Superior temporal gyrus (tissue), 1 donor: ENCODE results near the gene TTLL9.

Experiments
- DNase-seq: peaks from one replicate; pipeline ENCODE4 v3.0.0-alpha.2; 2016; ENCODE audit errors: extremely low spot score

The TTLL9 gene

DNA sequence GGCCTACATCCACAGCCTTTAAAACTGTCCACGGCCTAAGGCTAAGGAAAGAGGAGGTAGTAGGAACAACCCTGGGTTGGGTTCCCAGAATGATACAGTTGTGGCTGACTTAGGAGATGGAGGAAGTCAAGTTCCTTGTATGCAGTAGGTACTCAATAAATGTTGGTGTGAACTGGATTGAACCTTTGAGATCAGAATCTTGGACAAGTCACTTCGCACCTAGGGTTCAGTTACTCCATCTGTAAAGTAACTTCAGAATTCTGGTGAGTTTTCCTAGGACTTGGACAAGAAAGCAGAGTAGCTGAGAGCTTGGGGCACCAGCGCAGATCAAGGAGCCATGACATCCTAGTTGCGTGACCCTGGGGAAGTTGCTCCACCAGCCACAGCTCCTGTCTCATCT lies 106.6 kb downstream of the TTLL9 start:
- no peak for DNase-seq

GRCh38 chr20:31979713-31980426 lies 109.4 kb downstream of the TTLL9 start:
- no peak for DNase-seq

- DNase-seq: no peak
Observed at GRCh38 chr20:31981784-31982183, 111.3 kb downstream of the TTLL9 start.

- DNase-seq: no peak
Observed at GRCh38 chr20:31984981-31985471, 114.6 kb downstream of the TTLL9 start.

DNA sequence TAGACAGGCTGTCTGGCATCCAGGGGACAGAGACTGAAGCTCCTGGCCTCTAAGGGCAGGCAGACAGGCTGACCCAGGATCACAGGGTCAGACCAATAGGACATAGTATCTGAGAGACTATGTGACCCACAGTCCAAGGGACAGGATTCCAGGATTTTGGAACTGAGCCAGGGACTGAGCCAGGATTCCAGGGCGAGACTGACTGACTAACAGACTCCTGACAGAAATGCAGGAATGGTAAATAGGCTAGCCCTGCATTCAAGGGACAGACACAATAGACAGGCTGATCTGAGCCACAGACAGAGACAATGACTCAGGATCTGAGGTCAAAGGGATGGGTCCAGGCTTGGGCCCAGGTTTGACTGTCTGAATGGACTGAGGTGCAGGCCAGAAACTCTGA lies 117.3 kb downstream of the TTLL9 start:
- DNase-seq: no peak

DNA sequence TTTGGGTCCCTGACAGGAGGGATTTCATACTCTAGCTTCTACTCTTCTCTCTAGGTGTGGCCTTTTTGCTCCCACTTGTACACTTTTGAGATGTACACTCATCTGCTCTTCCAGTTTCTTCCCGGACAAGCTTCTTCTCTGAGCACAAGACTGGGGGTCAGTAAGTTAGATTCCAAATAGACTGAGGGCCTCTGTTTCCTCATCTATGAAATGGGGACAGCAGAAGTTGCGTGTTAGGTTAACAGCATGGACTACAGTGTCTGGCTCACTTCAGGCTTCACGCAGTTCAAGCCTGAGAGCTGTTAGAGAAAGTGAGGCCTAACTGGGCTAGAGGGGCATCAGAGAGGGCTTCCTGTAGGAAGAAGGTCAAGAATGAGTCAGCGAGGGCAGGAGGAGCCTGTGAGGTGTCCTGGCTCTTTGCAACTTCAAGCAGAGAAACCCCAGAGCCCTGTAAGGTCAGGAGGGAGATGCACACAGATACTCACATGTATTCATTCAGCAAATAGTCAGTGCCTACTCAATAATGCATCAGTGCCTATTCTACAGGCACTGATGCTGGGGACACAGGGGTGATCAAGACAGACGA lies 118.1 kb downstream of the TTLL9 start:
- no peak for DNase-seq

DNA sequence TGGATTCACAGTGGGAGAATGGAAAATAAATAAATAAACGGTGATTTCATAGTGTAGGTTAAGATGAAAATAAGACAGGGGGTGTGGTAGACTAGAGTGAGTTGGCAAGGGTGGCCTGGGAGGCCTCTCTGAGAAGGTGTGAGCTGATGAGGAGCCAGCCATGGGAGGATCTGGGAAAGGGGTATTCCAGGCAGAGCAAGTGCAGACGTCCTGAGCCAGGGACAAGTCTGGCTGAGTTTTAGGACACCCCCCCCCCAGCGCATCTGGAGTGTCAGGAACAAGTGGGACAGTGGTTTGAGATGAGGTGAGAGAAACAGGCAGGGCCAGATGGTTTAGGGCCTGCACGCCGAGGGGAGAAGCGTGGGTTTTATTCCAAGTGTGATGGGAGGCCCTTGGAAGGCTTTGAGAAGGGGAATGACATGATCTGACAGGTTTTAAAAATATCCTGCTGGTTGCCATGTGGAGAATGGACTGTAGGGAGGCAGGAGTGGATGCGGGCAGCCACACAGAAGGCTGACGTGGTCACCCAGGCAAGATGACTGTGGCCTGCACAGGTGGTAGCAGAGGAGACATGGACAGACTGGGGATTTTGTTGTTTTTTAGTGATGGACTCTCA lies 118.7 kb downstream of the TTLL9 start:
- DNase-seq: no peak

DNA sequence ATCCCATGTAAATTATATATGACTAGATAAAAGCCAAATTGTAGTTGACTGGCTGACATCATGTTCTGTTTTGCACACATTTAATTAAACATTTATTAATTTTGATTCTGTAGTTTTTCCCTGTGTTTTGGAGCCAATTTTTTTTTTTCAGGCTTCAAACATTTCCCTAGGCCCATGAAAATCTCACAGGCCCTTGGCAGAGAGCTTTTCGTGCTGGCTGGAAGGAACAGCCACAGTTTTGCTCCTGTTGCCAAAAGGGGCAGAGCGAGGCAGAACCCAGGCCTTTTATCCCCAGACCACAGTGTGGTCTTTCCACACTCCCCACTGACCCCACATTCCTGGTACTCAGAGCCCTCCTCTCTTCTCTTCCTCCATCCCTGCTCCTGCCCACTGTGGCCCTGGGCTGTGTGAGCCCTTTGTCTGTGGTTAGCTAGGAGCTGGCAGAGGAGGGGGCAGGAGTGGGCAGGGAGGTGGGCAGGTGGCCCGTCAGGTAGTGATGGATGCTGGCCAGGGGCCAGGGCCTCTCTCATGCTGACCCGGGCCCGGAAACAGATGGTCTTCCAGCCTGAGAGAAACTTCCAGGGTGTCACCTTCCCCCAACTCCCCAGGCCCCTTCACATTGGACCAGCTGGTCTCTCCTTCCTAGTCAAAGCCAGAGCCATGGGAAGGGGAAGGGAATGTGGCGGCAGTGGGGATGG lies 120.4 kb downstream of the TTLL9 start:
- no peak for DNase-seq

GRCh38 chr20:31991339-31991705 lies 120.9 kb downstream of the TTLL9 start:
- no peak for DNase-seq

DNA sequence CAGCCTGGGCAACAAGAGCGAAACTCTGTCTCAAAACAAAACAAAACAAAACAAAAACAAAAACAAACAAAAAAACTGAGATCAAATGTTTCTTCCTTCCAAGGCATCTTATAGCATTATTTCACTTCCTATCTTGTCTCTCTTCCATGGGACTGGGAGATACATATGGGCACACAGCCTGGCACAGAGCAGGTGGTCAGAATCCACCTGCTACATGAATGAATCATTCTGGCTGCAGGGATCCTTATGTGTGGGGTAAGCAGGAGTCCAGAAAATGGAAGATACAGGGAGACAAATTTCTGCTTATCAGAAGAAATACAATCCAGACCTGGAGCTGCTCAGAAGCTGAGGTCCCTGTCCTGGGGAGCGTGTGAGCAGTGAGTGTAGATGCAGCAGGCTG lies 121.7 kb downstream of the TTLL9 start:
- no peak for DNase-seq
